H1 (cell line): Measurements from ENCODE around the gene BANF1. TPM values are rescaled to one million over a fixed set of nuclear protein-coding genes. Genes with fewer than 3 reads are reported as not detected.

ENCODE experiments used
- CTCF ChIA-PET: fragments of 300-600 bp; sonication (Branson Sonifier 250); formaldehyde crosslinking; loops from one replicate; lab custom pipeline; 2021; ENCODE audit not compliant: partially characterized antibody; lab: Charles Lee
- POLR2A ChIA-PET: fragments of 300-600 bp; sonication (Branson Sonifier 250); formaldehyde crosslinking; loops from one replicate; lab custom pipeline; 2021; ENCODE audit warnings: inconsistent platforms; ENCODE audit not compliant: partially characterized antibody; lab: Charles Lee
- DNase-seq, 2 experiments: peaks; one replicate each; pipeline versions ENCODE4 v3.0.0 to v3.0.0-alpha.2; 2010 to 2022; ENCODE audit warnings: low spot score in 2 of 2, low read depth in 1 of 2, mixed read lengths in 1 of 2
- FAIRE-seq: peaks from 2 replicates; lab custom pipeline; 2011; peaks lifted over from hg19 to GRCh38; lab: Jason Lieb, UNC
- H2AFZ ChIP-seq: 2 replicates; pipeline ENCODE4 v1.8.1; 2012; ENCODE audit warnings: low read length, inconsistent platforms
- H2AK5ac ChIP-seq: 2 replicates; pipeline ENCODE4 v1.6.1; 2013; ENCODE audit warnings: low read depth, low read length
- H2BK120ac ChIP-seq: replicated peaks from 2 replicates; pipeline ENCODE3; 2013; ENCODE audit warnings: low read depth, low read length, inconsistent platforms
- H2BK12ac ChIP-seq: 2 replicates; pipeline ENCODE4 v1.6.1; 2013; ENCODE audit warnings: low read depth, low read length
- H2BK15ac ChIP-seq: 2 replicates; pipeline ENCODE4 v1.6.1; 2013; ENCODE audit warnings: low read length
- H2BK20ac ChIP-seq: 2 replicates; pipeline ENCODE4 v1.6.1; 2013; ENCODE audit warnings: low read length
- H2BK5ac ChIP-seq: 2 replicates; pipeline ENCODE4 v1.6.1; 2013; ENCODE audit warnings: low read depth, low read length
- H3K14ac ChIP-seq: 2 replicates; pipeline ENCODE4 v1.6.1; 2013; ENCODE audit warnings: inconsistent platforms; ENCODE audit not compliant: insufficient read length
- H3K18ac ChIP-seq: 2 replicates; pipeline ENCODE4 v1.6.1; 2013; ENCODE audit warnings: low read length; ENCODE audit errors: extremely low read depth
- H3K23ac ChIP-seq: 2 replicates; pipeline ENCODE4 v1.6.1; 2013; ENCODE audit warnings: inconsistent platforms; ENCODE audit not compliant: insufficient read length
- H3K23me2 ChIP-seq: 2 replicates; pipeline ENCODE4 v1.6.1; 2013; ENCODE audit warnings: low read depth, low read length
- H3K27ac ChIP-seq: 2 replicates; pipeline ENCODE4 v1.6.1; 2011; ENCODE audit warnings: low read depth, low read length, inconsistent platforms
- H3K27me3 ChIP-seq, 4 experiments: replicated peaks in 1 of 4; 1 replicate in 1 of 4; 2 replicates in 3 of 4; pipeline versions ENCODE4 v1.6.1 to v1.8.1; 2011 to 2013; ENCODE audit warnings: low read length in 3 of 4, mild to moderate bottlenecking in 3 of 4, inconsistent platforms in 2 of 4, mixed read lengths in 2 of 4, moderate library complexity in 1 of 4; ENCODE audit not compliant: control insufficient read depth in 3 of 4, insufficient read depth in 3 of 4; ENCODE audit errors: extremely low read depth in 1 of 4
- H3K36me3 ChIP-seq, 4 experiments: 2 replicates each; pipeline versions ENCODE4 v1.6.1 to v1.8.1; 2011 to 2013; ENCODE audit warnings: mild to moderate bottlenecking in 4 of 4, low read length in 3 of 4, moderate library complexity in 2 of 4, control low read depth in 1 of 4, inconsistent platforms in 1 of 4; ENCODE audit not compliant: insufficient read depth in 4 of 4, control insufficient read depth in 2 of 4
- H3K4ac ChIP-seq: replicated peaks from 2 replicates; pipeline ENCODE3; 2013; ENCODE audit warnings: low read length, low read depth, mixed read lengths, inconsistent platforms; ENCODE audit not compliant: insufficient read length
- H3K4me1 ChIP-seq, 4 experiments: replicated peaks in 1 of 4; 1 replicate in 1 of 4; 2 replicates in 3 of 4; pipeline versions ENCODE4 v1.6.1 to v1.8.1; 2011 to 2013; ENCODE audit warnings: low read length in 3 of 4, inconsistent platforms in 2 of 4, mixed read lengths in 1 of 4; ENCODE audit not compliant: insufficient read depth in 4 of 4, control insufficient read depth in 3 of 4
- H3K4me2 ChIP-seq, 2 experiments: 2 replicates each; pipeline versions ENCODE4 v1.6.1 to v1.8.1; 2011 to 2013; ENCODE audit warnings: low read depth in 2 of 2, low read length in 2 of 2, control low read depth in 1 of 2, inconsistent platforms in 1 of 2, mild to moderate bottlenecking in 1 of 2; ENCODE audit not compliant: insufficient read depth in 1 of 2
- H3K4me3 ChIP-seq, 4 experiments: fragments of 200-600, 300-600 bp in 1 of 4; sonication (generic), shearing (Covaris generic), sonication (Bioruptor Twin) in 1 of 4; 2 replicates each; pipeline versions ENCODE4 v1.5.1 to v1.8.1; 2011 to 2016; ENCODE audit warnings: low read length in 4 of 4, low read depth in 3 of 4, control low read depth in 2 of 4, inconsistent platforms in 2 of 4, mild to moderate bottlenecking in 2 of 4, mixed read lengths in 1 of 4, moderate library complexity in 1 of 4; ENCODE audit not compliant: insufficient read depth in 2 of 4; ENCODE audit errors: extremely low read depth in 1 of 4
- H3K56ac ChIP-seq: replicated peaks from 2 replicates; pipeline ENCODE3; 2013; ENCODE audit warnings: low read depth, mild to moderate bottlenecking, mixed read lengths, low read length, inconsistent platforms; ENCODE audit not compliant: insufficient read length
- H3K79me1 ChIP-seq: 2 replicates; pipeline ENCODE4 v1.6.1; 2013; ENCODE audit warnings: low read depth, low read length, control low read depth
- H3K79me2 ChIP-seq, 2 experiments: 2 replicates each; pipeline versions ENCODE4 v1.6.1 to v1.8.1; 2012 to 2013; ENCODE audit warnings: low read length in 2 of 2, mild to moderate bottlenecking in 2 of 2, inconsistent platforms in 1 of 2; ENCODE audit not compliant: insufficient read depth in 2 of 2, control insufficient read depth in 1 of 2
- H3K9ac ChIP-seq, 4 experiments: replicated peaks in 1 of 4; 1 replicate in 1 of 4; 2 replicates in 3 of 4; pipeline versions ENCODE4 v1.6.1 to v1.8.1; 2011 to 2013; ENCODE audit warnings: low read depth in 3 of 4, low read length in 3 of 4, control low read depth in 2 of 4, mild to moderate bottlenecking in 2 of 4, moderate library complexity in 2 of 4, inconsistent platforms in 1 of 4; ENCODE audit errors: extremely low read depth in 1 of 4
- H3K9me3 ChIP-seq, 2 experiments: 2 replicates each; pipeline versions ENCODE4 v1.6.1 to v1.8.1; 2012 to 2013; ENCODE audit warnings: mild to moderate bottlenecking in 2 of 2, moderate library complexity in 2 of 2, control low read depth in 1 of 2, inconsistent platforms in 1 of 2, low read depth in 1 of 2, low read length in 1 of 2, mixed read lengths in 1 of 2; ENCODE audit not compliant: insufficient read depth in 2 of 2
- H4K20me1 ChIP-seq, 2 experiments: replicated peaks in 1 of 2; 2 replicates each; pipeline versions ENCODE3 to v1.8.1; 2011 to 2013; ENCODE audit warnings: inconsistent platforms in 2 of 2, low read length in 2 of 2, mild to moderate bottlenecking in 1 of 2; ENCODE audit not compliant: insufficient read depth in 2 of 2, control insufficient read depth in 1 of 2
- H4K5ac ChIP-seq: 2 replicates; pipeline ENCODE4 v1.6.1; 2013; ENCODE audit warnings: low read length, low read depth, mixed read lengths, inconsistent platforms; ENCODE audit not compliant: insufficient read length
- H4K8ac ChIP-seq: 2 replicates; pipeline ENCODE4 v1.8.0; 2013; ENCODE audit warnings: mild to moderate bottlenecking, moderate library complexity, low read length, inconsistent platforms; ENCODE audit not compliant: insufficient read depth; ENCODE audit errors: extremely low read depth
- H4K91ac ChIP-seq: replicated peaks from 2 replicates; pipeline ENCODE3; 2013; ENCODE audit warnings: low read length, mixed read lengths, inconsistent platforms; ENCODE audit not compliant: insufficient read length
- ASH2L ChIP-seq: fragments of 200-600, 300-600 bp; sonication (generic); IDR thresholded peaks from one replicate; pipeline ENCODE4 v1.7.1; 2017; ENCODE audit warnings: low read length
- CHD2 ChIP-seq: IDR thresholded peaks from 2 replicates; pipeline ENCODE4 v1.6.1; 2012; ENCODE audit warnings: low read length, improper control_type of control experiment
- HDAC2 ChIP-seq, 2 experiments: fragments of 300-600 bp in 1 of 2; sonication (generic) in 1 of 2; IDR thresholded peaks; 2 replicates each; pipeline ENCODE4 v1.6.1; 2011 to 2012; ENCODE audit warnings: low read depth in 2 of 2, low read length in 2 of 2, mild to moderate bottlenecking in 2 of 2, moderate library complexity in 2 of 2, borderline replicate concordance in 1 of 2, inconsistent platforms in 1 of 2
- MAFK ChIP-seq: IDR thresholded peaks from 2 replicates; pipeline ENCODE4 v1.6.1; 2012; ENCODE audit warnings: low read depth, mild to moderate bottlenecking, improper control_type of control experiment, low read length
- SAP30 ChIP-seq: fragments of 300-600 bp; sonication (generic); IDR thresholded peaks from 2 replicates; pipeline ENCODE4 v1.7.1; 2012; ENCODE audit warnings: low read length, moderate library complexity, mild to moderate bottlenecking, inconsistent platforms; ENCODE audit not compliant: insufficient read depth, insufficient replicate concordance
- TAF1 ChIP-seq: IDR thresholded peaks from 2 replicates; pipeline ENCODE4 v1.6.1; 2011; ENCODE audit warnings: mild to moderate bottlenecking, low read depth, low read length
- WGBS, 2 experiments: shearing (Covaris generic) in 1 of 2; methylation state at CpG; one replicate each; pipeline versions ENCODE4 v1.1.6 to v1.1.7; 2013 to 2015; ENCODE audit warnings: low lambda C conversion rate in 2 of 2, mixed read lengths in 2 of 2, inconsistent platforms in 1 of 2, low coverage in 1 of 2, missing lambda C conversion rate in 1 of 2; ENCODE audit not compliant: insufficient replicate concordance in 2 of 2, insufficient coverage in 1 of 2, insufficient read length in 1 of 2; ENCODE audit errors: extremely low coverage in 1 of 2, missing lambda C conversion rate in 1 of 2; 5-methylcytosine and 5-hydroxymethylcytosine counted together
- polyA plus RNA-seq, 7 experiments: library from polyadenylated mRNA; depleted of rRNA in 3 of 7; stranded (reverse) in 5 of 7; unstranded in 2 of 7; fragments of >200 nt in 5 of 7; fragments of 200-250 nt in 2 of 7; gene quantifications; 1 replicate in 5 of 7; 2 replicates in 1 of 7; 4 replicates in 1 of 7; pipeline versions ENCODE4 v1.2.1 to v1.2.3, GENCODE V29; 2011 to 2013; ENCODE audit warnings: missing spikeins in 2 of 7, mixed read lengths in 2 of 7
- total RNA-seq: library from RNA; stranded (reverse); fragmentation: NEBNext Ultra II Directional; extraction: Animal tissue kit (Norgen Biotek cat#: 25700); gene quantifications from 2 replicates; pipeline ENCODE4 v1.2.1, GENCODE V29; 2021
- TF ChIP-seq, protein P1 (sequence below): IDR thresholded peaks from 2 replicates; pipeline ENCODE4 v1.6.1; 2012; ENCODE audit warnings: low read length, inconsistent platforms
- TF ChIP-seq, protein P2 (sequence below): IDR thresholded peaks from 2 replicates; pipeline ENCODE4 v1.6.1; 2012; ENCODE audit warnings: inconsistent platforms

The BANF1 gene
- total and polyA plus RNA-seq, 2 of the 8 experiments (the other 6 are each of a cell fraction or from before 2014, with no cell fraction given): 330 to 467 TPM

DNA sequence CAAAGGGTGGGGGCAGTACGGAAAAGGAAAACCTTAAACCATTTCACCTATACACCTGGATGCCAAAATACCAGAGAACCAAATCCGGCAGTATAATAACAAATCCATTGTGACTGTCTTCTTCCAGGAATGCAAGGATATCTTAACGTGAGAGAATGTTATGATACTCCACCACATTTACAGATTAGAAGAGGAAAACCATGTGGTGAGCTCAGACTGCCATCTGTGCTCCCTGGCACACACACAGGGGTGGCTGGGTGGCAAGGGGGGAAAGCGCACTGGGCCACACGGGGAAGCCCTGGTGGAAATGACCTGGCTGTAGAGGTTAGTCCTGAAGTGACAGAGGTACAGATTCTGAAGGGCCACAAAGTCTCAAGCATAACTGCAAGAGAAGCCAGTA lies 10.2 kb upstream of the BANF1 start:
- POLR2A ChIA-PET: interaction anchor here (1.1 to 1.9 kb wide), 4 partner anchors 10 to 132 kb away, joined by 3 to 5 read pairs (median 4); partner anchors contain the start of genes BANF1, EIF1AD and MUS81

More for the DNA sequence above, 10.2 kb upstream of the BANF1 start:
- TF ChIP-seq, protein P1, sequence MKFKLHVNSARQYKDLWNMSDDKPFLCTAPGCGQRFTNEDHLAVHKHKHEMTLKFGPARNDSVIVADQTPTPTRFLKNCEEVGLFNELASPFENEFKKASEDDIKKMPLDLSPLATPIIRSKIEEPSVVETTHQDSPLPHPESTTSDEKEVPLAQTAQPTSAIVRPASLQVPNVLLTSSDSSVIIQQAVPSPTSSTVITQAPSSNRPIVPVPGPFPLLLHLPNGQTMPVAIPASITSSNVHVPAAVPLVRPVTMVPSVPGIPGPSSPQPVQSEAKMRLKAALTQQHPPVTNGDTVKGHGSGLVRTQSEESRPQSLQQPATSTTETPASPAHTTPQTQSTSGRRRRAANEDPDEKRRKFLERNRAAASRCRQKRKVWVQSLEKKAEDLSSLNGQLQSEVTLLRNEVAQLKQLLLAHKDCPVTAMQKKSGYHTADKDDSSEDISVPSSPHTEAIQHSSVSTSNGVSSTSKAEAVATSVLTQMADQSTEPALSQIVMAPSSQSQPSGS: no peak
- TF ChIP-seq HDAC2 (IDR thresholded peaks at IDR 0.05; ENCODE audit: borderline replicate concordance in 1 of 2, low read depth in 2 of 2, low read length in 2 of 2) (no peak), MAFK (no peak), SAP30 (no peak), ASH2L (no peak), TAF1 (no peak), CHD2 (no peak)
- TF ChIP-seq, protein P2, sequence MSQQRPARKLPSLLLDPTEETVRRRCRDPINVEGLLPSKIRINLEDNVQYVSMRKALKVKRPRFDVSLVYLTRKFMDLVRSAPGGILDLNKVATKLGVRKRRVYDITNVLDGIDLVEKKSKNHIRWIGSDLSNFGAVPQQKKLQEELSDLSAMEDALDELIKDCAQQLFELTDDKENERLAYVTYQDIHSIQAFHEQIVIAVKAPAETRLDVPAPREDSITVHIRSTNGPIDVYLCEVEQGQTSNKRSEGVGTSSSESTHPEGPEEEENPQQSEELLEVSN: no peak
- 89% methylated on average over 5 of the region's 5 CpGs; no CpG with 5 or more reads in 1 of the 2 experiments for WGBS, 2 experiments
- H2BK15ac ChIP-seq: no peak overlapping the region
- H3K9ac ChIP-seq: no peak overlapping the region
- no peak overlapping the region for H4K8ac ChIP-seq
- no peaks in the 10 kb centered on the region for H3K79me2 ChIP-seq
- H3K4me3 ChIP-seq: no peak overlapping the region
- no peak overlapping the region for H2BK120ac ChIP-seq
- no peaks in the 10 kb centered on the region for H3K4me1 ChIP-seq
- no peak overlapping the region for H4K91ac ChIP-seq
- no peak overlapping the region for H4K5ac ChIP-seq
- DNase-seq: no peak
- CTCF ChIA-PET: interaction anchor here (0.8 to 18.4 kb wide), 11 partner anchors 11 to 141 kb away, joined by 3 to 281 read pairs (median 4); partner anchors contain the start of genes CCDC85B, CST6 and FIBP
- no peaks in the 10 kb centered on the region for H3K79me1 ChIP-seq
- no peak overlapping the region for H3K23ac ChIP-seq
- no peak for FAIRE-seq
- no peaks in the 10 kb centered on the region for H3K9me3 ChIP-seq
- H2BK5ac ChIP-seq: no peak overlapping the region
- H3K23me2 ChIP-seq: no peaks in the 10 kb centered on the region
- no peak overlapping the region for H3K27ac ChIP-seq
- no peak overlapping the region for H3K18ac ChIP-seq
- H2AK5ac ChIP-seq: no peak overlapping the region
- H2BK20ac ChIP-seq: no peak overlapping the region
- H4K20me1 ChIP-seq: peaks cover 0 to 6% of the 10 kb centered on the region in 2 experiments
- H3K36me3 ChIP-seq: peaks cover 0 to 1% (median under 1%) of the 10 kb centered on the region in 4 experiments; a peak in 1 of 8 replicates
- no peak overlapping the region for H3K4ac ChIP-seq
- no peak overlapping the region for H3K4me2 ChIP-seq
- H3K14ac ChIP-seq: no peak overlapping the region
- H2BK12ac ChIP-seq: no peak overlapping the region
- no peak overlapping the region for H2AFZ ChIP-seq
- H3K27me3 ChIP-seq: no peaks in the 10 kb centered on the region; a peak in 1 of 7 replicates
- no peak overlapping the region for H3K56ac ChIP-seq
